Stomach (tissue), 9 donors: ENCODE results near the gene TTC21A. TPM values are rescaled to one million over a fixed set of nuclear protein-coding genes. Genes with fewer than 3 reads are reported as not detected.

Experiments
- DNase-seq, 2 donors: peaks; one replicate each; pipeline versions ENCODE4 v3.0.0 to v3.0.0-alpha.2; 2013 to 2019
- H3K27ac ChIP-seq, 5 donors: fragments of 200-600 bp in 4 of 5; sonication (generic) in 4 of 5; one replicate each; pipeline ENCODE4 v1.5.1; 2013 to 2019; ENCODE audit warnings: mild to moderate bottlenecking in 1 of 5, moderate library complexity in 1 of 5
- H3K27me3 ChIP-seq, 3 donors: fragments of 200-600 bp; sonication (generic); one replicate each; pipeline ENCODE4 v1.5.1; 2017 to 2019; ENCODE audit warnings: mixed run types in 1 of 3
- H3K36me3 ChIP-seq, 4 donors: fragments of 200-600 bp; sonication (generic); 1 replicate in 3 of 4; 2 replicates in 1 of 4; pipeline ENCODE4 v1.5.1; 2016 to 2019
- H3K4me1 ChIP-seq, 4 donors: fragments of 200-600 bp; sonication (generic); one replicate each; pipeline ENCODE4 v1.5.1; 2016 to 2019
- H3K4me3 ChIP-seq, 4 donors: fragments of 200-600 bp; sonication (generic) in 3 of 4; one replicate each; pipeline ENCODE4 v1.5.1; 2016 to 2019; ENCODE audit warnings: mild to moderate bottlenecking in 1 of 4
- H3K9me3 ChIP-seq, 4 donors: fragments of 200-600 bp; sonication (generic); one replicate each; pipeline ENCODE4 v1.5.1; 2016 to 2019
- EP300 ChIP-seq: sonication (generic); formaldehyde crosslinking; IDR thresholded peaks from one replicate; pipeline ENCODE4 v1.6.1; 2017; ENCODE audit warnings: antibody characterized with exemption
- POLR2A ChIP-seq, 4 donors: fragments of 450-650 bp; IDR thresholded peaks; one replicate each; pipeline ENCODE4 v1.6.1; 2016; ENCODE audit warnings: antibody characterized with exemption in 4 of 4, control low read depth in 2 of 4, mild to moderate bottlenecking in 1 of 4, moderate library complexity in 1 of 4
- POLR2AphosphoS5 ChIP-seq, 3 donors: sonication (generic); formaldehyde crosslinking; IDR thresholded peaks; one replicate each; pipeline ENCODE4 v1.6.1; 2016; ENCODE audit warnings: antibody characterized with exemption in 3 of 3
- WGBS, 5 donors: extraction: QIAGEN DNeasy Blood & Tissue Kit in 3 of 5; methylation state at CpG; one replicate each; pipeline versions ENCODE4 v1.1.5 to v1.1.7; 2013 to 2018; 5-methylcytosine and 5-hydroxymethylcytosine counted together
- intact Hi-C: fragments of 100-400 bp; cut with DNase I; formaldehyde crosslinking; loops from one replicate; pipeline ENCODE4 v1.15.1; 2023; ENCODE audit warnings: low total_unique reads
- polyA plus RNA-seq, 3 donors: library from polyadenylated mRNA; stranded (reverse); fragments of 200-250 nt; gene quantifications; one replicate each; pipeline ENCODE4 v1.2.3, GENCODE V29; 2013
- total RNA-seq, 5 donors: library from RNA; depleted of rRNA; stranded (reverse); fragments of >200 nt; gene quantifications; one replicate each; pipeline versions ENCODE4 v1.1.0 to v1.2.3, GENCODE V29; 2014 to 2016
- TF ChIP-seq, protein P1 (sequence below), 7 experiments: fragments of 450-650 bp in 4 of 7; fragments of 200-600 bp in 3 of 7; sonication (generic) in 3 of 7; IDR thresholded peaks; one replicate each; pipeline ENCODE4 v1.5.1; 2016 to 2019; ENCODE audit warnings: antibody characterized with exemption in 7 of 7, control low read depth in 2 of 7, mild to moderate bottlenecking in 1 of 7
- donor health status: healthy with polysubstance abuse.
- donor health status: Bipolar disorder and iron deficiency.
- donor health status: healthy.

TTC21A gene
- total and polyA plus RNA-seq, 8 donors: 0.89 to 17.7 (median 6.3) TPM

DNA sequence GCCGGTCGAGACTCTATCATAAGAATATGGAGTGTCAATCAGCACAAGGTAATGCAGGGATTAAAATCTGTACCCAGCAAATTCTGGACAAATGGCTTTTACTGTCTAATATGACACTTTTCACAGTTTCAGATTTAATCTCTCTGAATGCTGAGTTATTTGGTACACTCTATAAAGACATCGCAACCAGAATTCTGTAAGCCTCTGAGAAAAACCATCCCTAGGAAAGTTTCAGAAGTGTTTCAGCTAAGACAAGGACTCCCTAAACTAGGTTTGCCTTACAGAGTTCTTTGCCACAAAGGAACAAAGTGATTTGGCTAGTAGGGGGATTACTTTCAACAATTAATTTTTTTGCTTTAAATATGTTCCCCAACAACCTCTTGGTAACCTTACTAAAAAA, 44.3 kb upstream of the TTC21A start:
- TF ChIP-seq, protein P1, sequence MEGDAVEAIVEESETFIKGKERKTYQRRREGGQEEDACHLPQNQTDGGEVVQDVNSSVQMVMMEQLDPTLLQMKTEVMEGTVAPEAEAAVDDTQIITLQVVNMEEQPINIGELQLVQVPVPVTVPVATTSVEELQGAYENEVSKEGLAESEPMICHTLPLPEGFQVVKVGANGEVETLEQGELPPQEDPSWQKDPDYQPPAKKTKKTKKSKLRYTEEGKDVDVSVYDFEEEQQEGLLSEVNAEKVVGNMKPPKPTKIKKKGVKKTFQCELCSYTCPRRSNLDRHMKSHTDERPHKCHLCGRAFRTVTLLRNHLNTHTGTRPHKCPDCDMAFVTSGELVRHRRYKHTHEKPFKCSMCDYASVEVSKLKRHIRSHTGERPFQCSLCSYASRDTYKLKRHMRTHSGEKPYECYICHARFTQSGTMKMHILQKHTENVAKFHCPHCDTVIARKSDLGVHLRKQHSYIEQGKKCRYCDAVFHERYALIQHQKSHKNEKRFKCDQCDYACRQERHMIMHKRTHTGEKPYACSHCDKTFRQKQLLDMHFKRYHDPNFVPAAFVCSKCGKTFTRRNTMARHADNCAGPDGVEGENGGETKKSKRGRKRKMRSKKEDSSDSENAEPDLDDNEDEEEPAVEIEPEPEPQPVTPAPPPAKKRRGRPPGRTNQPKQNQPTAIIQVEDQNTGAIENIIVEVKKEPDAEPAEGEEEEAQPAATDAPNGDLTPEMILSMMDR (IDR thresholded peaks at IDR 0.05): no peak
- no peak for TF ChIP-seq POLR2A (IDR thresholded peaks at IDR 0.05)
- no peak for TF ChIP-seq POLR2AphosphoS5 (IDR thresholded peaks at IDR 0.05)
- TF ChIP-seq EP300: no peak
- peaks cover 10 to 37% (median 25%) of the 10 kb centered on the region in 4 donors for H3K36me3 ChIP-seq
- H3K27me3 ChIP-seq: no peaks in the 10 kb centered on the region
- intact Hi-C loops: no loop called here
- H3K4me1 ChIP-seq: peaks cover 0 to 12% (median 5%) of the 10 kb centered on the region in 4 donors
- no peak for DNase-seq
- no peak overlapping the region for H3K27ac ChIP-seq
- H3K9me3 ChIP-seq: no peaks in the 10 kb centered on the region
- WGBS, 5 donors: 91 to 97% (median 93%) methylated on average over 3 of the region's 3 CpGs
- no peak overlapping the region for H3K4me3 ChIP-seq

DNA sequence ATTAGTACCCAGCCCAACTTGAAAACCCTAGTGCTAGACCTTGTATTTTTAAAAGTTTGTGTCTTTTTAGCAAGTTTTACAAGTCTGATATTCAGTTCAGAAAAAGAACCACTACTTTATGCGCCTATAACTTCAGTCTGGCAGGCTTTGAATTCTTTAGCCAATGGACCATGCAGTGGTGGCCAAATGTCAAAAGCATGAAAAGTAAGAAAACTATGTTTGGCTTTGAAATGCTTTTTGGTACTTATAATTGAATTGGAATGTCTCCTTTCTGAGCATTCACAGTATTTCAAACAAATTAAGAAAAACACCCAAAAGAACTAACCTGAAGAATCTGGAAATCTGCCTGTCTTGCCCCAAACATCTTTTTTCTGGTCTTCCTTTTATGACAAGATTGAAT, 42.8 kb upstream of the TTC21A start:
- WGBS, 5 donors: 93 to 100% (median 93%) methylated on average over 1 of the region's 1 CpG
- no peak for DNase-seq

DNA sequence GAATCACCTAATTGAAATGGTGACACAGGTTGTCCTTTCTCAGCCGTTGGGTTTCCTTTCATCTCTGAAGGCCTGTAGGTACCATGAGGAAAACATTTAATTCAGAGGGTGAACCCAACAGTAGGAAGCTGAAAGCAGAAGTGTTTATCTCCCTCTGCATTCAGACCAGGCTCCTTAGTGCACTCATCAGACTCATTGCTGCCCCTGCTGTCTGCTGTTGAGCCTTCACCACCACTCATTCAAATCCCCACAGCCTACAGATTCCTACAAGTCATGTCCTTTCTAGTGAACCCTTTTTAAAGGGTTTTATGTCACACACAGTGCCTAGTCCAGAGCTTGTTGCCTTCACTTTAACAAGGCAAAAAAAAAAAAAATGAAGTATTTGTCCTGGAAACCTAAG, 42.3 kb upstream of the TTC21A start:
- 21 to 50% (median 28%) methylated on average over 1 of the region's 1 CpG for WGBS, 5 donors
- TF ChIP-seq POLR2A (IDR thresholded peaks at IDR 0.05) (no peak), EP300 (no peak), POLR2AphosphoS5 (IDR thresholded peaks at IDR 0.05) (no peak)
- TF ChIP-seq, protein P1 (IDR thresholded peaks at IDR 0.05): no peak
- H3K36me3 ChIP-seq: peaks cover 22 to 56% (median 44%) of the 10 kb centered on the region in 4 donors
- DNase-seq: peak in 1 of 2 donors; percentile 60
- H3K27ac ChIP-seq: no peak overlapping the region
- intact Hi-C loops: no loop called here
- H3K9me3 ChIP-seq: no peaks in the 10 kb centered on the region
- no peaks in the 10 kb centered on the region for H3K27me3 ChIP-seq
- H3K4me1 ChIP-seq: peaks cover 0 to 12% (median 5%) of the 10 kb centered on the region in 4 donors
- no peak overlapping the region for H3K4me3 ChIP-seq

More for the DNA sequence above, 42.8 kb upstream of the TTC21A start:
- Histone ChIP-seq H3K27ac (no peak overlapping the region), H3K27me3 (no peaks in the 10 kb centered on the region), H3K9me3 (no peaks in the 10 kb centered on the region), H3K36me3 (peaks cover 18 to 50% (median 39%) of the 10 kb centered on the region in 4 donors), H3K4me1 (peaks cover 0 to 12% (median 5%) of the 10 kb centered on the region in 4 donors), H3K4me3 (no peak overlapping the region)
- intact Hi-C loops: no loop called here
- TF ChIP-seq, protein P1 (IDR thresholded peaks at IDR 0.05): no peak
- no peak for TF ChIP-seq POLR2A (IDR thresholded peaks at IDR 0.05)
- no peak for TF ChIP-seq POLR2AphosphoS5 (IDR thresholded peaks at IDR 0.05)
- TF ChIP-seq EP300: no peak

DNA sequence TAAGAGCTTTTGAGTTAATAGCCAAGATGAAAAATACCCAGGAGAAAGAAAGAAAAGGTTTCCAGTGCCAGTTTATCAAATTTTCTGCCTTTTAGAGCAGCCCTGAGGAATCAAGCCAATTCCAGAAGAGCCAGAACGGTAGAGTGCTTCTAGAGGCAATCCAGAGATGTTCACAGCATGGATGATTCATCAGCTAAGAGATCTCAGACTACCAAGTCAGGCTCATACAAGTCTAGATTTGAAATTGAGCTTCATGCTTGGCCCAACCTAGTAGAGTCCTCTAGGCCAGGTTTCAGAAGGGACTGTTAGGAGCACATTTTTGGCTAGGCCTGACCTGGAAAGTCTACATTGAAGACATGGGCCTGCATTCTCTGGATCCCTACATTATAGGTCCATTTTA, 40.2 kb upstream of the TTC21A start:
- Histone ChIP-seq H3K9me3 (no peaks in the 10 kb centered on the region), H3K27ac (no peak overlapping the region), H3K4me1 (peaks cover 0 to 11% (median 5%) of the 10 kb centered on the region in 4 donors), H3K4me3 (no peak overlapping the region), H3K36me3 (peaks cover 25 to 77% (median 64%) of the 10 kb centered on the region in 4 donors), H3K27me3 (no peaks in the 10 kb centered on the region)
- no peak for DNase-seq
- no peak for TF ChIP-seq POLR2A (IDR thresholded peaks at IDR 0.05)
- TF ChIP-seq, protein P1 (IDR thresholded peaks at IDR 0.05): no peak
- no peak for TF ChIP-seq POLR2AphosphoS5 (IDR thresholded peaks at IDR 0.05)
- no peak for TF ChIP-seq EP300
- intact Hi-C loops: no loop called here
- whole genome bisulfite sequencing, 5 donors: 60 to 71% (median 69%) methylated on average over 1 of the region's 1 CpG
